ENCODE measurements around the gene NKAIN2. TPM values are rescaled to one million over a fixed set of nuclear protein-coding genes. Genes with fewer than 3 reads are reported as not detected.

The NKAIN2 gene
- total RNA-seq, 1 donor from 2014 or later, result not detected

GRCh38 chr6:123806561-123806960, 2.9 kb downstream of the NKAIN2 start:
- DNase-seq (ENCODE audit: low read depth, low spot score), result no peak

- DNase-seq (ENCODE audit: low read depth, low spot score), result no peak
Measured at GRCh38 chr6:123808556-123808955, 4.9 kb downstream of the NKAIN2 start.

DNA sequence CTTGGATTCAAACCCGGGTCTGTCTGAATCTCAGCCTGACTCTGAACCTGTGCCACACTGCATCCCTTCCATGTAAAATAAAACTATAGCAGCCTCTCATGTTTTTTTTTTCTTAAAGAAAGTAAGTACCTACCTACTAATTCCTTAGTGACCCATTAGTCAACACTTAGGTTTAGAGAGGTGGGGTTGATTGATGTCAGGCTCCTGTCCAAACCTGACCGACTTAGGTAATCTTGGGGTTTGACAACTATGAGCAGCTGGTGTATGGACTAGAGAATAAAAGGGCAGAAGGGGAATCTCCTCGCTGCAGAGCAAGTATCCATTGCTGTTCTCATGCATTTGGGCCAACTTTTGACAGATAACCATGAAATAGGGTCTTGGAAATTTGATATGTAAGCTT, 6.5 kb downstream of the NKAIN2 start:
- no peak for DNase-seq (ENCODE audit: low read depth, low spot score)

DNA sequence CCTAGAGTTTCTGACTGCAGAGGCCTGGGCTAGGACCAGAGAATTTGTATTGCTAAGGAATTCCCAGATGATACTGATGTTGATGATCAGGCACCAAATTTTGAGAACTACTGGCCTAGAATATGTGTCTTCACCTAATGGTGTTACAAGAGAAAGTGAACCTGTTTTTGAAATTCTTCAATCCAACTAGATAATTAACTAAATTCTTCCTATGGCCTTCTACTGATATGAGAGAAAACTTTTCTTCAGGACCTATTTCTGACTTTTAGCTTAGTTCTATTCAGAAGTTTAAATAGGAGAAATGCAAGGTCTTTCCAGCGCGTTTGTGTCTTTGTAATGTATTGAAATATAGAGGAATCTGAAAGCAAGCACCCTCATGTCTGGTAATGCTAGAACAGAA, 7.3 kb downstream of the NKAIN2 start:
- no peak for DNase-seq (ENCODE audit: low read depth, low spot score)

GRCh38 chr6:123811378-123811777, 7.7 kb downstream of the NKAIN2 start:
- DNase-seq (ENCODE audit: low read depth, low spot score), result no peak

DNA sequence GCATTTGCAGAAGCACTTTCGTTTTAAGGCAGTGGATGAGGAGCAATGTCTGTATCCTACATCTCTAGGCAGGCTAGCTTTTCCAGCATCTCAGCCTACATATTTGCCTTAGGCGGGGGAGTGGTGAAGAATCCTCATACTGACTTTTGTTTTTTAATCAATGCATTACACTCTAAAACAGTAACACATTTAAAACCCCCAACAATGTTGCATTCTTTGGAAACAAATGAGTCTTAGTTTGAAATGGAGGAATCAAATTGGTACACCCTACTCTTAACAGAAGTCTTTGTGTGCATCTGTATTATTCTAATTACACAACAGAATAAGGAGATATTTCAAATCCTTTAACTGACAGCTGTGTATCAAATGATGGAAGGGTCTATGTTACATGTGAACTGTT, 9.0 kb downstream of the NKAIN2 start:
- DNase-seq (ENCODE audit: low read depth, low spot score), result no peak

DNA sequence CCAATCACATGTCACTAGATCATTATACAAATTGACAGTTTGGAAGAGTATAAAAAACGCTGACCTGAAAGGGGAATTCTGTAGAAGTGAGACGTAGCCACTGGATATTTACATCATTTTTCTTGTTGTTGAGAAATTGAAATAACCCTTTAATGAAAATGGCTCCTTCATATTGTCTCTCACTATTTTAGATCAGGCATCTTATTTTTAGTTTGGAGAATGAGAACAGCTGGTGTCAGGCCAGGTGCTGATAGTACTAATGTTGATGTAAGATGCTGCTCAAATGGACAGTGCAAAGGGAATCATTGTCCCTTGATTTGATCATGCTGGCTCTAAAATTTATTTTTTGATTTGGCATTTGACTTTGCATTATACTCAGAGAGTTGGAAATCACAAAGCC, 17.4 kb downstream of the NKAIN2 start:
- DNase-seq (ENCODE audit: low read depth, low spot score), result no peak

GRCh38 chr6:123829302-123829953, 25.8 kb downstream of the NKAIN2 start:
- DNase-seq (ENCODE audit: low read depth, low spot score), result no peak

GRCh38 chr6:123830120-123830519, 26.5 kb downstream of the NKAIN2 start:
- DNase-seq (ENCODE audit: low read depth, low spot score), result no peak

DNA sequence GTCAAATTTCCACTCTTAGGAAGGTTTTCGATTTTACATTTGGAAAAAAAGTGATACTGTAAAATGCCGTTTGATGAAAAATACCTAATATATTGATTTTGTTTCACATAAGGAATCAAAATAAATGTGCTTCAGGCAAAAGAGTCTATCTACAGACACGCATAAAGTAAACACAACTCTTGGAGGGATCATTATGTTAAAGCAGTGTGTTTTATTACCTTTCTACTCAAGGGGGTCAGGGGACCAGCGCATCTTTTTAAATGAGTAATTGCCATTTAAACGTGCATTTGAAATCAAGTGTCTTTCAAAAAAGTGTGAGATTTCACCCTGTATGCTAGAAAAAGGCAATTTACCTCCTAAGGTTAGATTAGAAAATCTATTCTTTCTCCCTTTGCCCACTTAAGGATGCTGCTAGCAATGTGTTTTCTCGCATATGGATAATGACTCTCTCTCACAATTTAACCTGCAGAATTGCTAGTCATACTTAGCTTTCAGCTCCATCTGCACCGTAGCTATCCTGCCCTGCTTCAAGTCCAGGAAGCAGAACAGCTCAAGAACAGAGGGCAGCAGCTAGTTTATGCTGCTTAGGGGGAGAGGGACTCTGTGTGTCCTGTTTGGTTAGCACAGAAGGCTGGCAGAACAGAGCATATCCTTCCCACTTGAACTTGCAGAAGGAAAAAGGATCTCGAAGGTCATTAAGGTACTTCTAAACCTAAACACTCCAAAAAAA, 35.0 kb downstream of the NKAIN2 start:
- DNase-seq (ENCODE audit: low read depth, low spot score), result no peak

GRCh38 chr6:123841067-123841896, 37.6 kb downstream of the NKAIN2 start:
- DNase-seq (ENCODE audit: low read depth, low spot score), result no peak

- no peak for DNase-seq (ENCODE audit: low read depth, low spot score)
Measured at GRCh38 chr6:123844011-123844410, 40.3 kb downstream of the NKAIN2 start.

DNA sequence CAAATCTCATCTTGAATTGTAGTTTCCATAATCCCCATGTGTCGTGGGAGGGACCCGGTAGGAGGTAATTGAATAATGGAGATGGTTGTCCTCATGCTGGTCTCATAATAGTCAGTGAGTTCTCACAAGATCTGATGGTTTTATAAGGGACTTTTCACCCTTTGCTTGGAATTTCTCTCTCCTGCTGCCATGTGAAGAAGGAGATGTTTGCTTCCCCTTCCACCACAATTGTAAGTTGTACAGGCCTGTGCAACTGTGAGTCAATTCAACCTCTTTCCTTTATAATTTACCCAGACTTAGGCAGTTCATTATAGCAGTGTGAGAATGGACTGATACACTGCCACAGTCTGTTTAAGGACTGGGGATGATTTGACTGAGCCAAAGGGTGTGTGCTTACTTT, 44.7 kb downstream of the NKAIN2 start:
- no peak for DNase-seq (ENCODE audit: low read depth, low spot score)

DNA sequence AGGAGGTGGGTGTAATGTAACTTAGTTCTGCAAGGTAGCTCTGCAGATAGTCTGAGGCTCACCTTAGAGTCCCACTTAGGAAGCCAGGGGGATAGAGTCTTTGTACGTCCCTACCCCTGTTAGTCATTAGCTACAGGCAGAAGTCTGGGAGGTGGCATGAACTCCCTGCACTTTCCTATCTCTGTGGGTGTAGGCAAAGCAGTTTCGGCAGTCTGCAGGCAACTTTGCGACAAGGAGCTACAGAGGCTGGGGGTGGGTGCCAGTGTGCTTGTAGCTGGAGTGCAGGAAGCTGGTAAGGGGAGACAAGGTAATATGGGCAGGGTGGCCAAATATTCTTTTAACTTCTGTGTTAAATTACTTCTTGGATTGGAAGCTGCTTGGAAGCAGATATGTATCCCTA, 45.7 kb downstream of the NKAIN2 start:
- no peak for DNase-seq (ENCODE audit: low read depth, low spot score)

DNA sequence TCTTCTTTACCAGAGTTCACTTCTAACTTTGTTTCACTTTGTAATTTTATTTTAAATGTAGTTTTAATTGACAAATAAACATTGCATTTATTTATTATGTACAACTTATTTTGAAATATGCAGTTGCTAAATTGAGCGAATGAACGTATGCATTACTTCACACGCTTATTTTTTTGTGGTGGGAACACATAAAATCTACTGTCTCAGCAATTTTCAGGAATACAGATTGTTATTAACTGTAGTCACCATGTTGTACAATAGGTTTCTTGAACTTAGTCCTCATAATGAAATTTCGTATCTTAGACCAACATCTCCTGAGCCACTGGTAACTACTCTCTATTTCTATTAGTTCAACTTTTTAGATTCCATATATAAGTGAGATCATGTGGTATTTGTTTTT, 46.9 kb downstream of the NKAIN2 start:
- DNase-seq (ENCODE audit: low read depth, low spot score), result no peak

DNA sequence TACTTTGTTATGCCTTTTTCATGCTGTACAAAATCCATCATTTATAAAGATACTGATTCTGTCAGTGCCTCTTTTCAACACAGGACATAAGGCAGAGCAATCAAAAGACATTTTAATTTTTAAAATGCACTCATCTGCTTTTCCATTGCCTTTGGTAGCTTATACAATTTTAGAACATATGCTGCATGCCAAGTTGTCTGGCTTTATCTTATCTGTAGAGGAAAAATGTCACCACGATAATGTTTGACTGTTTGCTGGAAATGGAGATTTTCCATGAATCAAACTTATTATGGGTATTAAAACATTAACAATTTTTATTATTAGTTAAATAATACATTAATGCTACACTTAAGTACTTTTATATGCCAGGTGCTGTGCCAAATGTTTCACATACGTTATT, 50.5 kb downstream of the NKAIN2 start:
- DNase-seq (ENCODE audit: low read depth, low spot score), result no peak

DNA sequence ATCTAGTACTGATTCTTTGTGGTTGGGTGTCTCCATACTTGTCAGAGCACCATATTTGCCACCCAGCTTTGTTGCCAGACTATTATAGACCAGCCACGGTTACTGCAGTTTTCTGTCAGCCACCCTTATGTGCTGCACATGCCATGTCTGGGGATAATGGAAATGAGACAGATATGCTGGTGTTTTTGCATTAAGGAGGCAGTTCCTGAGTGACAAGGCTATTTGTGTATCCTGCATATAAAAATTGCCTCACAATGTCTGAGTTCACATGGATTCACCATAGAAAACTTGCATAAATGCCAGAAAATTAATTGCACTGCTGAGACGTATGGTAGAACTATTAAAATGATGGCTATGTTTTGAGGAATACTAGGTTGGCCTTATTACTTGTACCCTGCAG, 51.8 kb downstream of the NKAIN2 start:
- no peak for DNase-seq (ENCODE audit: low read depth, low spot score)

GRCh38 chr6:123859291-123859690, 55.6 kb downstream of the NKAIN2 start:
- no peak for DNase-seq (ENCODE audit: low read depth, low spot score)

GRCh38 chr6:123869334-123869733, 65.7 kb downstream of the NKAIN2 start:
- no peak for DNase-seq (ENCODE audit: low read depth, low spot score)

DNA sequence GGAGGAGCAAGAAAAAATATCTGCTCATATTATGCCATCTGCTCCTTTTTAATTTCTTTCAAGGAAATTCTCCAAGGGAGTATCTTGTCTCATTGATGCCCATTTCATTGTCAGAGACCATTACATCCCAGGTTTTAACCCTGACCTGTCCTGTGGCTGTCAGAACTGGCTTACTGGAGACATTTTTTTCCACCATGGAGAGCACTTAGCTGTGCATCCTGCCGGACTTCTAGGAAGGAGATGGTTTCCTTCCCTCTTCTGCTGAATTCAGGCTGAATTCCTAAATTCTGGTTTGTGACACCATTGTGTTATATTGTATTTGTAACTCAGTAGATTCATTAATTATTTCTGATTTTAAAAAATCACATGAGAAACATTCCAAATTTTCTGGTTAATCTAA, 70.3 kb downstream of the NKAIN2 start:
- no peak for DNase-seq (ENCODE audit: low read depth, low spot score)

- DNase-seq (ENCODE audit: low read depth, low spot score), result no peak
Measured at GRCh38 chr6:123875784-123876183, 72.1 kb downstream of the NKAIN2 start.

GRCh38 chr6:123879749-123880148, 76.1 kb downstream of the NKAIN2 start:
- no peak for DNase-seq (ENCODE audit: low read depth, low spot score)

Measured in pulmonary artery endothelial cell (primary cell).